DLD1 (cell line): ENCODE results near the gene AKIRIN2.

Source experiments
- in situ Hi-C: cut with HindIII; loops from 2 replicates; pipeline ENCODE4 v1.10.0; 2017; ENCODE audit warnings: low sequenced_read_pairs

The AKIRIN2 gene

DNA sequence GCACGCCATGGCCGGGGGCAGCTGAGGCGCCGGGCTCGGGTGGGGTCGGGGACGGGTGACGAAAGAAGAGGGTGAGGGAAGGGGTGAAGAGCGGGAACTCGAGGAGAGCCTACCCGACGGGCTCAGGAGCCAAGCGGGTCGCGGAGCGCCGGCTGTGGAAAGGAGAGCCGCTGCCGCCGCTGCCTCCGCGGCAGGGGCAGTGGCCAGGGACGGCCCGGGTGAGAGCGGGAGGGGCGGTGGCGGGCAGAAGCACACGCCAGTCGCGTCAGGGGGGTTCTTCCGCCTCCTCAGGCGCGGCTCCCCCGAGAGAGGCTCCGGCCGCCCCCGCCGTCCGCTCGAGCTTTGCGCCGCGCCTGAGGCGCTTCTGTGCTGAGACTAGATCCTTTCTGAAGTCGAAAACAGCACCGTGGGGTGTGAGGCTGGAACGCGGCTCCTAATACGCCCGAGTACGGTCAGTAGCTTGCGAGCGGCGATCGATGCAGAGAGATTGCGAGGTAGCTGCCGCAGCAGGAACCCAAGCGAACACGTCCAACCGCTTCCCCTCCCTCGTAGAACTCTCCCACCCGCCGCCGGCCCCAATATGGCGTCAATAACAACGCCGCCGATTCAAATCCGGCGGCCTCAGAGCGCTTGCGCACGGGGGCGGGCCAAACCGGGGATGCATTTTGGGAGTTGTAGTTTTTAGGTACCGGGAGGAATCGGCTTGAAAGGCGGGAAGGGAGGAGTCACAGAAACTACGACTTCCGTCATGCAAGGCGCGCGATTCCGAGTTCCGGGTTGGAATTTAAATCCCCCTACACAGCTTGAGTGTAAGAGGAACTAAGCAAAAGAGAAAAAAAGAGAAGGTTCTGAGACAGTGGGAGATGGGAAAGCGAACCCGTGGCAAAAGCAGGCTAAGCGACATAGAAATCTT, at the start of gene AKIRIN2:
TSS of gene AKIRIN2 (minus strand) at position 558 of the 913 bp plus-strand sequence. CDS start at position 9, 549 bp downstream.
- in situ Hi-C loops = no loop called here

DNA sequence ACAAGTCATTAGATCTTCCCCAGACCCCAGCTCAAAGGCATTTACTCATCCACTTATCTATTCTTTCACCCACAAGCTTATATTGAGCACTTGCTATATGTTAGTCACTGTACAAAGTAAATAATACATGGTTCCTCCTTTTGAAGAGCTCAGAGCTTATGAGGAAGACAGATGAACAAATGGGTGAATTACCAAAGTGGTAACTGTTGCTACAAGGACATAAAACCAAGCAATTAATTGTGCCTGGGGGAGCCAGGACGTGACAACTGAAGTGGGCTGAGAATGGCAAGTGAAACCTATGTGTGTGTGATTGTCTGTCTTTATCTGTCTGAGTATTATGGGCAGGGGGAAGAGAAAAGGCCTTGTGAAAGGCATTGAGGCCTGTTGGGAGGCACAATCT, 45.6 kb upstream of the AKIRIN2 start:
- in situ Hi-C loops = no loop called here

DNA sequence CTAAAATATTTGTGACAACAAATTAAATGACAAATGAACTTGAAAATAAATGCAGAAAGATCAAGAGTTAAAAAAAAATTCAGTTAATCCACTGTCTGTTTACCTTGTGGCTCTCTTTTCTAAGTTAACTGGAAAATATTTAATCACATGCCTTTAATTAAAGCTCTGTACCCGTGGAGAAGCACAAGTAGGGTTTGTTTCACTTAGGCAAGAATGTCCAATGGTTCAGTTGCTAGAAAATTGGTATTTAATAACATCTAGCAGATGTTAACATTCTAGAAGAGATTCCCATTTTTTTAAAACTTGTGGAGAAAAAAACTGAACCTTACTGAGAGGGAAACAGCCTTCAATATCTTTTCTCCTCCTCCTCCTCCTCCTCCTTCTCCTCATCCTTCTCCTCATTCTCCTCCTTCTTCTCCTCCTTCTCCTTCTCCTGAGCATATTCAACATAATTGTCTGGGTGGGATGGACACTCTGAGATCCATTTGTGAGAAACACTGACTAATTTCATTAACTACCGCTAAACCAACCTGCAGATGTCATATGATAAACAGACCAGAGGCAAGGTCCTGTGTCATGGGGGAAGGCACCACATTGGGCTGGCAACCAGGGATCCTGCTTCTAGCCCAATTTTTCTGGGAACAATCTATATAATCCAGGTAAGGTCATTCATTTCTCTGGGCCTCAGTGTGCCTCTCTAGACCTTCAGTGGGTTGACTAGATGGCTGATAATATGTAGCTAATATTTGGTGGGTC, 44.1 kb upstream of the AKIRIN2 start:
- in situ Hi-C loops = no loop called here

DNA sequence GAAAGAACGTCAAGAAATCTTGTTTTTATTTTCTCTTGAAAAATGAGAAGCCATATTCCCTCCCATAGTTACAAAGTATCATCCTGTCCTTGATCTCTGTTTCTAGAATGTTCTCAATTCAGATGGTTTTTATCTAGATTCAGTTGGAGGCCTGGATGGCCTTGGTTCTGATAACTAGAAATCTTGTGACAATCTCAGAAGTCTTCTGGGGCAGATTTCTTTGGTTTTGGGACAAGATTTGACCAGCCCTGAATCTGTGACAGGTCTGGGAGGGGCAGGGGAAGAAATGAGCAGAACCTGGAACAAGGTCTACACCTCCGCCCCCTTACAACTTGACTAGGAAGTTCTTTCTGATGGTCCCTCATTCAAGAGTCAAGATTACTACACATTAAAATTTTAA, 41.4 kb upstream of the AKIRIN2 start:
- in situ Hi-C loops = no loop called here

DNA sequence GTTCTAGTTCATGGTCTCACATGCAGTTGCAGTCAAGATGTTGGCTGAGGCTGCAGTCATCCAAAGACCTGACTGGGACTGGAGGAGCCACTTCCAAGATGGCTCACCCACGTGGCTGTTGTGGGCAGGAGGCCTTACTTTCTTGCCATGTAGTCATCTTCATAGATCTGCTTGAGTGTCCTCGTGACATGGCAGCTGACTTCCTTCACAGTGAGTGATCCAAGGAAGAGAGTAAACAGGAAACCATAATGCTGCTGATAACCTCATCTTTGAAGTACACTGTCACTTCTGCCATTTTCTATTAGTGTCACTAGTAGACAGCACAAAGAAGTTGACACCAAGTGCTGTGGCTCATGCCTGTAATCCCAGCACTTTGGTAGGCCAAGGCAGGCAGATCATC, 40.1 kb upstream of the AKIRIN2 start:
- in situ Hi-C loops = no loop called here

DNA sequence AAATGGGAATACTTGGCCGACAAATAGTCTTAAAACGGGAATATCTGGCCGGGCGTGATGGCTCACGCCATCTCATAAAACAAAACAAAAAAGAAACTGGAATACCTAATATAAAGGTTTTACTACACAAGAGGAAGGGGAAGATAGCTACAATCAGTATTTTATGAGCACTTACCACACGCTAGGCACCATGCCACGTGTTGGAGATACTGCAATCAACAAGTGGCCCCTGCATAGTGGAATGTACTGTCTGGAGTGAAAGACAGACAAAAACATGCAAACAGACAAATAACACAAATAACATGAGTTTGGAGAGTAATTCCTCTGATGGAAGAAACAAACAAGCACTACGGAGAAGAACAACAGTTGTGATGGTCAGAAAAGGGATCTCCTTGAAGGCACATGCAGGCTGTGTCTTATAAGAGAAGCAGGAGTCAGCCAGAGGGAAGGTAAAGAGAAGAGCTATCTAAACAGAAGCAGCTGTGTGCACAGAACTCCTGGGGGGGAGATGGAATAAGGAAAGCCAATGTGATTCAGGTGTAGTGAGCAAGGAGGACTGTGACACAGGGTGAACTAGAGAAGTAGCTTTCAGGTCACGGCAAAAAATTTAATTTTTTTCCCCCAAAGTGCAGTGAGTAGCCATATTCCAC, 39.1 kb upstream of the AKIRIN2 start:
- in situ Hi-C loops = no loop called here

DNA sequence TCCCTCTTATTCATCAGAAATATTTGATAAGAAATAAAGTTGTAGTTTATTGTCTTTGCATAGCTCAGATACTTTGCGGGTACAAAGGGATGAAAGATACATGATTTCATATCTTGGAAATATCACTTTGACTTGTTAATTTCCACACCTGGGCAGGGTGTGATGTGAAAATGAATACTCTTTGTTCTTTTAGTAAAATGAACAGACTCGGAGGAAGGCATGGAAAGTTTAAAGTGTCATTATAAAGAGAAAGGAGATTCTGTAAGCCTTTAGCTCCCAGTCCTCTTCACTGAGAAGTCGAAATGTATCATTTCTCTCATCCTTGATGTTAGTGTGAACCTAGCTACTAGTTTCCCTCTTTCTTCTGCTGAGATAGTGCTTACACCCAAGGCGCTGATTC, 36.7 kb upstream of the AKIRIN2 start:
- in situ Hi-C loops = no loop called here

DNA sequence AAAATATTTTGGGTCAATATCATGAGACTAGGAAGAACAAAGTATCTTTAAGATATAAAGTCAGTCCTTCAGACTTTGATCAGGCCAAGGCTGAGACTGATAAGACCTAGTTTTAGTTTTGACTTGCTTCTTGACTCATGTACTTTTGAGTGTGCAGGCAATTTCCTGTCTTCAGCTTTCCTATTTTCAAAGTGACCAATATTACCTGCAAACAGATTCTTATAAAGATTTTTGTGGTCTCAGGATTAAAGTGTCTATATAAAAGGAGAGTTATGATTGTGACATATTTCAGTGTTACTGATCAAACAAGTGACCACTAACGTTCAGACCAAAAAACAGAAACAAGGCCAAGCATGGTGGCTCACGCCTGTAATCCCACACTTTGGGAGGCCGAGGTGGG, 36.0 kb upstream of the AKIRIN2 start:
- in situ Hi-C loops = no loop called here

DNA sequence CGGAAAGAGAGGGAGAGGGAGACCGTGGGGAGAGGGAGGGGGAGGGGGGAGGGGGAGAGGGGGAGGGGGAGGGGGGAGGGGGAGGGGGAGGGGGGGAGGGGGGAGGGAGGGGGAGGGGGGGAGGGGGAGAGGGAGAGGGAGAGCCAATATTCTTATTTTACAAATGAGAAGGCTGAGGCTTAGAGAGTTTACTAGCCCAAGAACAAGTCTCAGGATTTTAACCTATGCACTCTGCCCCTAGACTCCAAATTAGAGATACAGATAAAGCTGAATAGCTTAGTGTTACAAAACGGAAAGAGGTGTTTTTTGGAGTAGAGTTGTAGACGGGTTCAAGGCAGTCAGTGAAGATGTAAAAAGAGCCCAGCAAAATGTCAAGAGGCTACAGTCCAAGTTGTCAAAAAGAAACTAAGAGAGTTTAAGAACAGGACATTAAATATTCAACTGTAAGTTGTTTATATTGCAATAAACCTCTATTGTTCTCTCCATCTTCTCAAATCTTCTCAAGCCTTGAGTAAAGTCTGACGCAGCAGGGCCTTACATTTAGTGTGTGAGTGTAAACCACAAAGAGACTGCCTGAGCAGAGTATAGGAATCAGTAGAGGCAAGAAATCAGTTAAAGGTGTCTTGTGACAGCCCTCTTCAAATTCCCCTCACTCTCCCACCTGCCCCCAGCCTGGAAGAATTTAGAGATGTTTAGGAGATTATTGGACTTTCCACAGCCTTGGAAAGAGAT, 34.9 kb upstream of the AKIRIN2 start:
- in situ Hi-C loops = no loop called here

DNA sequence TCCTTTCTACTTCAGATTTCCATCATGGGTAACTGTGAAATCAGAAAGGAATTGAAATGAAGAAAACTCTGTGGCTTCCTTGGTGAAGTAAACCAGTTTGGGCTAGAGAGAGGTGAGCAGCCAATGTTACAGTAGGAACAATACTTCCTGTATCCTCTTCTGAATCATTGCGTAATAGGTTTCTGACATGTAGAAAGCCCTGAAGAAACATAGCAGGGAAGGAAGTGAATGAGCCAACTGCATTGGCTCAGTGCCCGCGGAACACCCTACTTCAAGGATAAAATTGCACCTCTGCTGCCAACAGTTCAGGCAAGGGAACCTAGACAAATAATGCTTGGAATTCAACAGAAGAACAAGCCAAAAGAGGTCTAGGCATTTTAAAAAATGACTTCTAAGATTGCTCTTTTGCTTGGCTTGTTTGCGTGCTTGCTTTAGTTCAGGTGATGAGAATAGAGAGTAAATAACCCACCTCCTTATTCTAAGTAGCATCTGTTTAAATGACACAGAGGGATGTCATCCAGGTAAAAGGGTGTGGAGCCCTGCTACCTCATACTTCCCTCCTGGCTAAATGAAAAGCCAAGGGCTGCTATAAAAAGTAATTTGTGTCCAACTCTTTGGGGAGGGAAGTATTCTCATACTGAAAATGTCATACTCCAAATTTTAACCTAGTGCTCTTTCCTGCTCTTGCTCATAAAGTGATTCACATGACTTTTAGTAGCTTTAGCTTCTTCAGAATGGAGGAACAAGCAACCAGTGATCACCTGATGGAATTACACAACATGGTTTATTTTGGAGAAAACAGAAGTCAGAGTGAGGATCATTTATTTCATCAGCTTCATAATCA, 30.0 kb upstream of the AKIRIN2 start:
- in situ Hi-C loops = no loop called here

DNA sequence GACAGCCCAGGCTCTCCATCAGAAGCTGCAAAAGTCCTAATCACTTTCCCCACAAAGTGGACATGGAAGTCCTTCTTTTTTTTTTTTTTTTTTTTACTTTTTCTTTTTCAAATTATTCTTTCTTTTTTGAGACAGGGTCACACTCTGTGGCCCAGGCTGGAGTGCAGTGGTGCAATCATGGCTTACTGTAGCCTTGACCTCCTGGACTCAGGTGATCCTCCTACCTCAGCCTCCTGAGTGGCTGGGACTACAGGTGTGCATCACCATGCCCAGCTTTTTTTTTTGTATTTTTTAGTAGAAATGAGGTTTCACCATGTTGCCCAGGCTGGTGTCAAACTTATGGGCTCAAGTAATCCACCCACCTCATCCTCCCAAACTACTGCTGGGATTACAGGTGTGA, 29.0 kb upstream of the AKIRIN2 start:
- in situ Hi-C loops = no loop called here

DNA sequence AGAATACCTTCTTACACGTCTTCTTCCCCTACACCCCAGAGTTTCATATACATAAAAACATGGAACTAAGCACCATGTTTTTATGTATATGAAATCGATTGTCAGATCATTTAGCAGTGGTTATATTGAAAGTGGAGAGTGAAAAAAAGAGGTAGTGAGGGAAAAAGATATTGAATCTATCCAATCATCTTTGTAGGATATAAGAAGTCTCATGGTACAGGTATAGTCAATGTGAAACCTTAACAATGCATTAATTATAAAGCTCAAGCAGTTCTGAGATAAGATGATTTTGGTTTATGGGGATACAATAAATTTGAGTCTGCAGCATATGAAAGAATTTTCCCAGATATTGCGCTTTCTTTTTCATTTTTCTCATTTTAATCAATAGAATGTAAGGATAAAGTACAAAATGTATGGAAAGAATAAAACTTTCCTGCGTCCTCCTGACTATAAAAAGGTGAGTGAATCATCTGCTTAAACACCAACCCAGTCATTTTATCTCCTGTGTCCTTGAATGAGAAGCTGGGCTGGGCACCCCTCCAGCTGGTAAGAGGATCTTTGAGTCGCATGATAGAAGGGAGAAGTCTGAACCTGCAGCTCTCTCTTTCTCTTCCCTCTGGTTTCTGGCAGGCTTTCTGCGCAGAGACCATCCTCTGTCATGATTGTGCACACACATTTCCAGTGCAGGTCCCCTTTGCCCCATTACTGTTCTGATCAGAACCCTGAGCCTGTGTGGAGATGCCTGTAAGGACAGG, 28.1 kb upstream of the AKIRIN2 start:
- in situ Hi-C loops = no loop called here

DNA sequence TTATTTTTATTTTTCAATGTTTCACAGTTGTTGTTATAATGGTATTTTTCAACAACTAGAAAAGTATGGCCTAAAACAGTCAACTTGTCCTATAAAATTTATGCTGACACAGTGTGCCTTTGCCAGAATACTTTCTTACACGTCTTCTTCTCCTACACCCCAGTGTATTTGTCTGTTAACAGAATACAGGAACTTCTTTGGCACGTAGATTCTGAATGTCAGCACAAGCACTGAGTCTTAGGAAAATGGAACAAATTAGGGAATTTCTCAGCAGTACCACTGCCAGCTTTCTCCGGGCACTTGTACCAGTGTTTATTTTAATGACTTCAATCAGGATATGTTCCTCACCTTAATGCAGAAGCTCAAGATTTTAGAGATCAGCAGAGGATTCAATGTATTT, 26.7 kb upstream of the AKIRIN2 start:
- in situ Hi-C loops = no loop called here

DNA sequence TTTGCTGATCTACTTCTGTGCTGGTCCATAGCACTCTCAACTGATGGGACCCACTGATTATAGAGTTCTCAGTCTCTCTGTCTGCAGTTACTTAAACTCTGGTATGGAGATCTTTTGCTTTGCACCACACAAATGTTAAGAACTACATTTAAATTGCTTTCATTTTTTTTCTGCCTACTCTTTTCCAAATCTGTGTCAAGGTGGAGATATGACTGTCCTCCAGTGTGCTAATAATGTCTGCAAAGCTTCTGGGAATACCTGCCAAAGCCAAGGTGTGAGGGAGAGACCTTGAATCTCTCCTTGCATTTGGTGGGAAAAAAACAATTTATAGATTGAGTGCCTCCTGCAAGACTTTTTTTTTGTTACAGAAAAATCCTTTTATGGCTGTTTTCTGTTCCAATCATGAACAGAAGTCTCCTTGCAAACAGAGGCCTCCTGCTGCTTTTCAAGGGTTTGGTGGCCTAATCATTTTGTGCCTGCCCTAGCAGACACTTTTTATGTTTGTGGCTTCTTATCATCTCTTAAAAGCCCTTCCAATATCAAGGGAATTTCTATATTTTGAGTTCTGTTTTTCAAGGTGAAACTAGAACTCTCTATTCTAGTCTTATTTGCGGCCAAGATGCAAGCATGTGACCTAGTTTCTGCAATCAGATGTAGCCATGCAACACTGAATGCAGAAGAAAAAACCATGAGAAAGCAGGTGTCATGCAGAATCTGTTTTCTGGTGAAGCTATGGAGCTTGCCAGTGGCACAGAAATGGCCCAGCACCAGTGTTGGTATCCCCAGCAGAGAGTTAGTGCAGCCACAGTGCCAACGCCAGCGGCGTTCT, 23.2 kb upstream of the AKIRIN2 start:
- in situ Hi-C loops = no loop called here

DNA sequence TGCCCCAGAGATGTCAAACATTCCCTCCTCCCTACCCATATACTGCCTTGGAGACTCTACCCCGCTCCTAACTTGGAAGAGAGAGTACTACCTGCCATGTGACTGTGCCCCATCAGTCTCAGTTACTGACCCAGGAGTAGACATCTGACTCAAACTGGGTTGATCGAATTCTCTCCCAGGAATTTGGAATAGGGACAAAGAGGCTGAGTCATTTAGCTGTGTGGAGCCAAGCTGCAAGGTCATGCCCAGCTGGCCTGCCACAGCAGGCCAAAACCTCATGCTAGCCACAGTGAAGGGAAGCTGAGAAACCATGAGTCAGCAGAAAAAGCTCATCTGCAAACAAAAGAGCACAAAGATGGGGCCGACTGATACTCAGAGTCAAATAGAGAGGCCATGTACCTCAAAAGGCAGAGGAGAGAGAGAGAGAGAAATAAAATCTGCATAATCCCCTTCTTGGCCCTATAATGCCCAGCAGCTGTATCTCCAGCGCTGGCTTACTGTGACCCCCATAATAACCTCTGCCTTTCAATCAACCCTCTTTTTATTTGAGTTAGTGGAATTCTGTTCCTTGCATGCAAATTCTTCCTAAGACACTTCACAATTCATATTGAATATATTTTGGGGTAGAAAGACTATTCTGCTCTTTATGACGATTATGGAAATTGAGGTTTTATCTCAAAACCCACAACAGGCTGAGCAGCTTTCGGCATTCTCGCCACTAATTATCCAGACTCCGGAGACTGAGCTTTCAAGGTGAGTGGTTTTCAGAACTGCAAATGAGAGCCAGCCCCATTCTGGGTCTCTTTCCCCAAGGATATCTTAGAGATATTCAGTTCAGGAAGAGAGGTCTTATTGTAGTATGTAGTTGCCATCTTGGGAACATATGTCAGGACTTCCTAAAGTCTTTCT, 21.4 kb upstream of the AKIRIN2 start:
- in situ Hi-C loops = no loop called here

DNA sequence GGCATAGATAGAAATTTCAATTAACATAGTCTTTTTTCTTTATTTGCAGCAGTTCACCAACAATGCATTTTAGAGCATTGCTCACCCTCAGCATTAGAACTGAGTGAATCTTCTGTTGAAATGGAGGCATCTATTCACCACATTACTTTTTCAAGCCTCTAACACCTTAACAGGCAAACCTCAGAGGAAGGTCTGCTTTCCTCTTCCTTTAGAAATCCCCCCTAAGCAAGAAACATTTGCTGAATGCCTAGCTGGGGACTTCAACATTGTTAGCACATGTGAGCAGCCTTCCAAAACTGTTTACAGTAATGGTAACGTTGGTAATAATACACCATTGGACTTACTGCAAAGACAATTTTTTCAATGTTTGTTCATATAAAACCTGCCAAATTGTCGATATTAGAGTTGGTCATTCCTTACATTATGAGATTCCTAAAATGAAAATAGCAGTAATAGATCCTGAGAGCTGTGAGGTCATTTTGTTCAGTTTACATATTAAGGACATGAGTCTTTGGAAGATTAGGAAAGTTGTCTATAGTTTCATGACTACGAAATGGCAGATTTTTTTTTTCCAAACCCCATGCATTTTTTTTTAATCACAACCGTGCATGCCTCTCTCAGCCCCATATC, 20.6 kb upstream of the AKIRIN2 start:
- in situ Hi-C loops = no loop called here

DNA sequence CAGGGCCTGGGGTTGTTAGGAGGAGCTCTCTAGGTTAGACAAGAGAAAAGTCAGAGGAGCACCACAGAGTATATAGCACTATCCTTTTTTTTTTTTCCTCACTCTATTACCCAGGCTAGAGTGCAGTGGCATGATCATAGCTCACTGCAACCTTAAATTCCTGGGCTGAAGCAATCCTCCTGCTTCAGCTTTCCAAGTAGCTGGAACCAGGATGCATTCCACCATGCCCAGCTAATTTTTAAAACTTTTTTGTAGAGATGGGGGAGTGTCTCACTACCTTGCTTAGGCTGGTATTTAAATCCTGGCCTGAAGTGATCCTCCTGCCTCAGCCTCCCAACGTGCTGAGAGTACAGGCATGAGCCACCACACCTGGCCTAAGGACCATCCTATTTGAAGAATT, 19.3 kb upstream of the AKIRIN2 start:
- in situ Hi-C loops = no loop called here
